Measurements from ENCODE around the gene ANO6. TPM values are rescaled to one million over a fixed set of nuclear protein-coding genes. Genes with fewer than 3 reads are reported as not detected.

The ANO6 gene
- total RNA-seq, 1 donor from 2014 or later: 49.0 TPM

GRCh38 chr12:45219621-45220020 is 3.7 kb downstream of the ANO6 start:
- Mint-ChIP-seq H3K27me3 (ENCODE audit: insufficient read depth, low read depth) (peaks cover 10% of the 10 kb centered on the region), H3K4me3 (no peak overlapping the region), H3K4me1 (peaks cover 23% of the 10 kb centered on the region), H3K27ac (no peak overlapping the region), H3K36me3 (peaks cover 16% of the 10 kb centered on the region), H3K9me3 (peaks cover 9% of the 10 kb centered on the region)
- Histone ChIP-seq H3K79me2 (ENCODE audit: low read depth) (peaks cover 82% of the 10 kb centered on the region), H3K9ac (no peak overlapping the region), H3K27me3 (no peaks in the 10 kb centered on the region), H3K27ac (no peak overlapping the region), H3K4me2 (peak overlapping the region; percentile 36), H3K9me3 (ENCODE audit: low read depth) (no peaks in the 10 kb centered on the region), H4K20me1 (ENCODE audit: low read depth) (peaks cover 10% of the 10 kb centered on the region), H3K4me3 (no peak overlapping the region), H3K36me3 (no peaks in the 10 kb centered on the region), H3K4me1 (peaks cover 27% of the 10 kb centered on the region), H2AFZ (replicated peaks) (no peak overlapping the region), H3F3A (ENCODE audit: low read depth) (peaks cover 23% of the 10 kb centered on the region)
- no peak for DNase-seq (ENCODE audit: low spot score)
- TF ChIP-seq CTCF (IDR thresholded peaks at IDR 0.05) (no peak), EZH2phosphoT487 (IDR thresholded peaks at IDR 0.05) (no peak), EZH2 (IDR thresholded peaks at IDR 0.05) (no peak)

GRCh38 chr12:45220363-45220931 is 4.6 kb downstream of the ANO6 start:
- Mint-ChIP-seq H3K4me3 (no peak overlapping the region), H3K27ac (no peak overlapping the region), H3K4me1 (peaks cover 20% of the 10 kb centered on the region), H3K9me3 (peaks cover 9% of the 10 kb centered on the region), H3K36me3 (peaks cover 22% of the 10 kb centered on the region), H3K27me3 (ENCODE audit: insufficient read depth, low read depth) (peaks cover 6% of the 10 kb centered on the region)
- Histone ChIP-seq H3K36me3 (no peaks in the 10 kb centered on the region), H3K9ac (no peak overlapping the region), H3K4me1 (peaks cover 24% of the 10 kb centered on the region), H3K27ac (no peak overlapping the region), H3K9me3 (ENCODE audit: low read depth) (no peaks in the 10 kb centered on the region), H3K79me2 (ENCODE audit: low read depth) (peaks cover 88% of the 10 kb centered on the region), H4K20me1 (ENCODE audit: low read depth) (peaks cover 10% of the 10 kb centered on the region), H3K4me2 (peak overlapping the region; percentile 36), H3F3A (ENCODE audit: low read depth) (peaks cover 15% of the 10 kb centered on the region), H3K27me3 (no peaks in the 10 kb centered on the region), H3K4me3 (no peak overlapping the region), H2AFZ (replicated peaks) (no peak overlapping the region)
- DNase-seq (ENCODE audit: low spot score): no peak
- TF ChIP-seq EZH2phosphoT487 (IDR thresholded peaks at IDR 0.05): no peak
- no peak for TF ChIP-seq CTCF (IDR thresholded peaks at IDR 0.05)
- no peak for TF ChIP-seq EZH2 (IDR thresholded peaks at IDR 0.05)

GRCh38 chr12:45220969-45221368 is 5.1 kb downstream of the ANO6 start:
- H3F3A ChIP-seq (ENCODE audit: low read depth): peaks cover 10% of the 10 kb centered on the region
- peaks cover 10% of the 10 kb centered on the region for H4K20me1 ChIP-seq (ENCODE audit: low read depth)
- TF ChIP-seq EZH2phosphoT487 (IDR thresholded peaks at IDR 0.05) (no peak), CTCF (IDR thresholded peaks at IDR 0.05) (no peak), EZH2 (IDR thresholded peaks at IDR 0.05) (no peak)
- H3K27me3 ChIP-seq: no peaks in the 10 kb centered on the region
- no peaks in the 10 kb centered on the region for H3K9me3 ChIP-seq (ENCODE audit: low read depth)
- peaks cover 24% of the 10 kb centered on the region for H3K4me1 ChIP-seq
- no peak overlapping the region for H3K27ac ChIP-seq
- no peak overlapping the region for H2AFZ ChIP-seq (replicated peaks)
- no peak overlapping the region for H3K27ac Mint-ChIP-seq
- H3K4me3 Mint-ChIP-seq: no peak overlapping the region
- no peak overlapping the region for H3K4me3 ChIP-seq
- H3K9ac ChIP-seq: no peak overlapping the region
- no peak for DNase-seq (ENCODE audit: low spot score)
- peaks cover 93% of the 10 kb centered on the region for H3K79me2 ChIP-seq (ENCODE audit: low read depth)
- no peak overlapping the region for H3K4me2 ChIP-seq
- peaks cover 5% of the 10 kb centered on the region for H3K27me3 Mint-ChIP-seq (ENCODE audit: insufficient read depth, low read depth)
- H3K4me1 Mint-ChIP-seq: peaks cover 20% of the 10 kb centered on the region
- peaks cover 12% of the 10 kb centered on the region for H3K9me3 Mint-ChIP-seq
- H3K36me3 ChIP-seq: no peaks in the 10 kb centered on the region
- H3K36me3 Mint-ChIP-seq: peaks cover 26% of the 10 kb centered on the region

Data from neural progenitor cell (in vitro differentiated cells).